ENCODE results near the gene CEP170. TPM values are rescaled to one million over a fixed set of nuclear protein-coding genes. Genes with fewer than 3 reads are reported as not detected.

CEP170 gene
- 44.6 and 50.6 TPM in 2 replicates for total RNA-seq

DNA sequence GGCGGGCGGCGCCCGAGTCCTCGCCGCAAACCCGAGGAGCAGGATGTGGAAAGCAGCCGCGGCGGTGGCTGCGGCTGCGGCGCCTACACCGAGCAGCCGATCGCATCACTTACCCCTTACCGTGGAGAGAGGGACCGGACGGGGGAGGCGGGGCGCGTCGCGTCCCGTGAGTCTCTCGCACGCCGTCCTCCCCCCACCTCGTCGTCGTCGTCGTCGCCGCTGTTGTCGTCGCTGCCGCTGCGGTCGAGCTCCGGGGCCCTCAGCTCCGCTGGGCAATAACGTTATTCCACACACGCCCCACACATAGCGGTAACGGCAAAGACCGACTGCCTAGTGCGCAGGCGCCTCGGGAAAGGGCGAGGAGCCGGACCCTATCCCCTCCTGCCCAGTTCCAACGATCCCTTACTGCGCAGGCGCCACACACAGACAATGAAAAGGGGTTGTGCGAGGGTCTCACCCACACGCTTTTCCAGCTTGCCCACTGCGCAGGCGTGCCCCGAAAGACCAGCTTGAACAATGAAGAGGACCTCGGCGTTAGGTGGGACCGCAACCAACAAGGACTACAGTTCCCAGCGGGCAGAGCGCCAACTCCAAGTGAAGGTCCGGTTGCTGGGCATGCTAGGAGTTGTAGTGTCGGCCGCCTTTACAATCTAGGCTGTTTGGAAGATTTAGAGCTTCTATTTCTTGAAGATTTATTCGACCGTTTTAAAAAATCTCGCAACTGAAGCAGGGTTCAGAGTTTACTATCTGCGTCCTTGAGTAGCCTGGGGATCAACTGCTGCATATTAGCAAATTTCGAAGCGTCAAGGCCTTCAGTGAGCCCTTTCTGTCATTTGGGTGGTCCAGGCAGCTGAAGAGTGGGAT, at the start of gene CEP170:
TSS of gene CEP170 (minus strand) at position 355 of the 864 bp plus-strand sequence. CDS start 30,001 bp downstream, outside the sequence.

DNA sequence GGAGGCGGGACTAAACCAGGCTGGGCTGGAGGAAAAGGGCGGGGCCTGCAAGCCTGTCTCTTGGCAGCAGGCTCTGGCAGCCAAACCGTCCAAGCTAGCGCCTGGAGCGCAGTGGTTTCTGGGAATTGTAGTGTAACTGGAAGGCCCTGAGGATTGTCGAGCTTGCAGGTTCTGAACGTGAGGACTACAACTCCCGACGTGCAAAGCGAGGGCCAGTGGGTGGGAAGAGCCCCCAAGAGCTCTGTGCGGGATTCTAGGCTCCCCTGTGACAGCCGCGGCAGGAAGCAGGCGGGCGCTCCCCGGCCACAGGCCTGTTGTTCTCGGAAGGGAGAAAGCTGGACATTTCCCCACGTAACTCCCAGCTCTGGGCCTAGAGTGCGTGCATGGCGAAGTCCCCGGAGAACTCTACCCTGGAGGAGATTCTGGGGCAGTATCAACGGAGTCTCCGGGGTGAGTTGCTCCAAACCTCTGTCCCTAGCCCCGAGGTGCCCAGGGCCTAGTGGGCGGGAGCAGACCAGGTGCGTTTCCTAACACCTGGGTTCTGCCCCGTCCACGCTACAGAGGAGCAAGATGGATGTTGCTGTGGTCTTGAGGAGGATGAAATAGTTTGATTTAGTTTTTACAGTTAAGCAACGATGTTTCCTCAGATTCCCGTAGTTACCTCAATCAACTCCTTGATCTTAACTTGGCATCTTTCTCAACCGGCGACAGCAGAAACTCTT, 871 bp upstream of the CEP170 start, which contains the start of gene SDCCAG8:
TSS of gene SDCCAG8 (plus strand) at position 251 of the 722 bp plus-strand sequence. CDS start at position 384, 133 bp downstream.

Other genes starting within 250 kb of the CEP170 start
- gene SDCCAG8, start 760 bp upstream of the CEP170 start, total RNA-seq, result 25.0 and 30.8 TPM in 2 replicates